ENCODE results near the gene GNL1.
"Not testable (repeated sequence)": the region's sequence is repeated elsewhere in the genome, so short reads cannot be mapped to it uniquely, and the experiment has no call there.

DNA sequence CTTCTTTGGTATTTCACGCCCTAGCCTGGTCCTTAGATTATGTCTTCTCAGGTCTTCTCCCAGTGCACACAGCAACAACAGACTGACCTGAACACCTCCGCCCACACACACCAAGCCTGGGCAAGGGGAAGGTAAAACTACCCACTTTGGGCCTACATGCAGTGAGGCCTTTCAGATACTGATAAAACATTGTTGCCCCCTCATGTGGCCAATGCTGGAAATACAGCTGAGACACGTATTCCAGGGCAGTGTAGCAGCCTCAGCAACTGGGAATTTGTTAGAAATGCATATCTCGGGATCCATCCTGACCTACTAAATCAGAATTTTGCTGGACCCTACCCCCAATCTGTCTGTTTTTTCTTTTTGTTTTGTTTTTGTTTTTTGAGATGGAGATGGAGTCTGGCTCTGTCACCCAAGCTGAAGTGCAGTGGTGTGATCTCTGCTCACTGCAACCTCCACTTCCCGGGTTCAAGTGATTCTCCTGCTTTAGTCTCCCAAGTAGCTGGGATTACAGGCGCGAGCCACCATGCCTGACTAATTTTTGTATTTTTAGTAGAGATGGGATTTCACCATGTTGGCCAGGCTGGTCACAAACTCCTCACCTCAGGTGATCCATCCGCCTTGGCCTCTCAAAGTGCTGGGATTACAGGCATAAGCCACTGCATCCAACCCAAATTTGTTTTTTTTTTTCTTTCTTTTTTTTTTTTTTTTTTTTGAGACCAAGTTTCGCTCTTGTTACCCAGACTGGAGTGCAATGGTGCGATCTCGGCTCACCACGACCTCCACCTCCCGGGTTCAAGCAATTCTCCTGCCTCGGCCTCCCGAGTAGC lies 41.2 kb upstream of the GNL1 start:
- not testable (repeated sequence) for TF ChIP-seq POLR2A (IDR thresholded peaks at IDR 0.05; ENCODE audit: low read depth, low read length); TAF1 (IDR thresholded peaks at IDR 0.05; ENCODE audit: borderline replicate concordance, low read depth, low read length)

All from GM12892 (cell line).